K562 treated with DMSO at 1 percent for 24 hours (cell line): ENCODE data around the gene ACSL3. TPM values are rescaled to one million over a fixed set of nuclear protein-coding genes. Genes with fewer than 3 reads are reported as not detected.

ENCODE experiments used
- total RNA-seq: library from RNA; unstranded; fragments of 300-600 nt; gene quantifications from 2 replicates; pipeline ENCODE4 v1.2.3, GENCODE V29; 2022; ENCODE audit warnings: low read depth; ENCODE audit not compliant: insufficient read depth

ACSL3 gene
- 42.0 and 50.3 TPM in 2 replicates for total RNA-seq

DNA sequence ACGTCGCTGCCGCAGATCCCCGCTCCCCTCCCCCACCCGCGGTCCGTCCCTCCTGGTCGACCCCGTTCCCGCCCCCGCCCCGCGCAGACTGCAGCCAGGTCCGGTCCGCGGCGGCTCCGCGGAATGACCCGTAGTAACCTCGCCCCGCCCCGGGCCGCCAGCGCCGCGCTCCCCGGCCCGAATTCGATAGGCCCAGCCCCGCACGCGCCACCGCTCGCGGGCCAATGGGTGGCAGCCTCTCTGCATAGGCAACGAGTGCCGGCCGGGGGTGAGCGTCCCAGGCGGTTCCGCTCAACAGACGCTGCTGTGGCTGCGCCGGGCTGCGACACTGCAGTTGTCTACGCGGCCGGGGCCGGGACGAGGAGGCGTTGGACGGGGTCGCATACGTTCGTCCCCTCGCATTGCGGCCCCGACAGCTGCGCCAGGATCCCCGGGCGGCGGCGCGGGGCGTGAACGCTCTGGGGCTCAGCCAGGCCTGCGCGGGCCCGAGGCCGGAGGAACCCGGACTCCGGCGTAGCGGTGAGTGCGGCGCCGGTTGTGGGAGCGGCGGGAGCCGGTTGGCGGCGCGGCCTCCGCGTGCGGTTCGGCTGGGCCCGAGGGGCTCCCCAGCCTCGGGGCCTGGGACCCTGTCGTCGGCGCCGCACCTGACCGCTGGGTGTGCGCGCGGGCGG lies at the start of gene ACSL3:
Gene ACSL3 (plus strand): TSS at position 297 of the 671 bp plus-strand sequence. CDS start 47,737 bp downstream, outside the sequence.

Other genes starting within 250 kb of the ACSL3 start
- 11.9 and 12.6 TPM in 2 replicates for gene FARSB, start 204.9 kb upstream of the ACSL3 start, total RNA-seq
- gene MOGAT1, start 189.4 kb upstream of the ACSL3 start, total RNA-seq, result not detected in 2 replicates
- gene KCNE4, start 191.2 kb downstream of the ACSL3 start, total RNA-seq, result 0.17 TPM in 1 of 2 replicates, not detected in the other